GM21529 (cell line): ENCODE results near the gene APPL2.

Experiments used
- ATAC-seq: cut with Tn5 transposase; IDR thresholded peaks from one replicate; pipeline ENCODE4 v1.9.1; 2021; ENCODE audit not compliant: unreplicated experiment

The APPL2 gene, protein sequence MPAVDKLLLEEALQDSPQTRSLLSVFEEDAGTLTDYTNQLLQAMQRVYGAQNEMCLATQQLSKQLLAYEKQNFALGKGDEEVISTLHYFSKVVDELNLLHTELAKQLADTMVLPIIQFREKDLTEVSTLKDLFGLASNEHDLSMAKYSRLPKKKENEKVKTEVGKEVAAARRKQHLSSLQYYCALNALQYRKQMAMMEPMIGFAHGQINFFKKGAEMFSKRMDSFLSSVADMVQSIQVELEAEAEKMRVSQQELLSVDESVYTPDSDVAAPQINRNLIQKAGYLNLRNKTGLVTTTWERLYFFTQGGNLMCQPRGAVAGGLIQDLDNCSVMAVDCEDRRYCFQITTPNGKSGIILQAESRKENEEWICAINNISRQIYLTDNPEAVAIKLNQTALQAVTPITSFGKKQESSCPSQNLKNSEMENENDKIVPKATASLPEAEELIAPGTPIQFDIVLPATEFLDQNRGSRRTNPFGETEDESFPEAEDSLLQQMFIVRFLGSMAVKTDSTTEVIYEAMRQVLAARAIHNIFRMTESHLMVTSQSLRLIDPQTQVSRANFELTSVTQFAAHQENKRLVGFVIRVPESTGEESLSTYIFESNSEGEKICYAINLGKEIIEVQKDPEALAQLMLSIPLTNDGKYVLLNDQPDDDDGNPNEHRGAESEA

DNA sequence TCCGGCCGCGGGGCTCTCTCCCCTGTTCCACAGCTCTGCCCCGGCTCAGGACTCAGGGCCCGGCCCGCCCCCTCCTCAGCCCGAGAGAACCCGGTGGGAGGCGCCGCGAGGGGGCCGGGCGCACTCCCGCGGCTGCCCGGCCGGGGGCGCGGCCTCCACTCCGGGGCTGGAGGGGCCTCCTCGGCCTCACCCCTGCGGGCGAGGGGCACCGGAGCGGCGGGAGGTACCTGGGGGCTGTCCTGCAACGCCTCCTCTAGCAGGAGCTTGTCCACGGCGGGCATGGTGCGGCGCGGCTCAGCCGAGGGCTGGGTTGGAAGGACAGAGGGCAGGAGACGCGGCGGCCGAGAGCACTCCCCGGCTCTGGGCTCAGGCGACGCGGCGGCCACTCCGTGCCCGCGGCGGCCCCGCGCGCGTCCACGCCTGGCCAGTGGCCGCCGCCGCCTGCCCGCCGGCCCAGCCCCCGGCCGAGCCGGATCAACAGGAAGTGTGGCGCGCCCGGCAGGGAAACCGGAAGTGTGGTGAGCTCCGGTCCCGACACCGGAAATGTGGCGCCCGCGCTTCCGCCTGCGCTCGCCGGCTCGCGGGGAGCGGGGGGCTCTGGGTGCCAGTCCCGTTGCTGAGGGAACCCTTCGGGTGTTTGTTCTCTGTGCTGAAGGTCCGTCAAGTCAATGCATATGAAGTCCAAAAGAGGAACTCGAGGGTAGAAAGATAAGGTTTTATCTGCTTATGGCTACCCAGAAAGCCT lies at the start of gene APPL2:
TSS of gene APPL2 (minus strand) at position 443 of the 745 bp plus-strand sequence. CDS start at position 281, 162 bp downstream.
- peak; percentile 87 for ATAC-seq

DNA sequence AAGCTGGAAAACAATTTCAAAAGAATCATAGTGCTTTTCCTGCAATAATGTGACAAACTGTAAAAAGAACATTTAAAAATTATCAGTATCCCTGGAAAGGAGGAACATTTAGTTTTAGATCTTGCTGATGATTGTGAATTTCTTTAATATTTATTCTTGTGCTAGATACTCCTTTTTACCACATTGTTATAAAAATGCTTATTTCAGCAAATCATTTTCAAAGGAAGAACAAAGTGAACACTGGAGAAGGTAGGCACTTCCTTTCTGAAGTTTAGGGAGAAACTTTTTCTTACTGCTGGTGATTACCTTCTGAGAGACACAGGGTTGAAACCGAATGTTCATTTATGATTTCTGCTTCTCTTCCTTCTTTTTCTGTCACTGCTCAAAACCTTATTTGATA lies 49.4 kb upstream of the APPL2 start:
- ATAC-seq: no peak

DNA sequence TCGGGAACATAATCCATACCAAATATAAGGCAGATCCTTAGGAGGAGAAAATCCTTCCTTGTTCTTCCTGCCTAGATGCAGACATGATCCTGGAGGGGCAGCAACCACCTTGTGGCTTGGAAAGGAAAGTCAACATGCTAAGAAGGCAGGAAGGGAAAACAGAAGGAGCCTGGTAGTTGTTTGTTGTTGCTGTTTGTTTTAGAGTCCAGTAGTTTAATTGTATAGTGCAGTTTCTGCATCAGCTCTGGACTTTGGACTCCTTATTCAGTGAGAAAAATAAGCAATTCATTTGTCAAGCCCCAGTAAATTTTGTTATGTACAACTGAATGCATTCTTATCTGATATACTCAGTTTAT lies 45.7 kb upstream of the APPL2 start:
- no peak for ATAC-seq

DNA sequence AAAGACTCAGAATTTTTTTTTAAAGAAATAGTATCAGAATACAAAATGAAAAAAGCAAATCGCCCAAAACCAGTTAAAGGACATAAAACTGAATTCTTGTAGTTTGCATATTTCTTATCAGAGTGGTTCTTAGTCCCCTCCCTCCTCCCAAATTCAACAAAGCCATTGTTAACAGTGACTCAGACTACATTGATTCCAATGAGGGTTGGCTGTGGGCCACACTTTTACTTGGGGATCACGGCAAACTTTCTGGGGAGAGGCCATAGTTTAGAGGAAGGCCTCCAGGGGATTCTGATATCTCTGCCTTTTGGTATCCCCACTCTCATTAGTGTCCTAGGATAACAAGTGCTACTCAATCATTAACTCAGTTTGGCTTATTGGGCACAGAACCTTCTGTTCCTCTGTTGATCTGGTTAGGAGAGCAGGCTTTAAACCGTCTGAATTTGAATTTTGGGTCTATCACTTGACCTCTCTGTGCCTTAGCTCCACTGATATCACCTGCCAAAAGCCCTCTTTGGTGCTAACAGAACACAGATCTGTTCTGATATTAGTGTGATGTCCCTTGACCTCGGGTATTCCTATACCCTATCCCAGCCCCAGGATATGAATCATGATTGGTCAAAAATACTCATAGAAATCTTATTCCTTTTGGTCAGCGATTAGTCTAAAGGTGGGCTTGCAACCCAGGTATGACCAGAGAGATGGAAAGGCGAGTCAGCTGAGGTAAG lies 45.2 kb upstream of the APPL2 start:
- no peak for ATAC-seq

DNA sequence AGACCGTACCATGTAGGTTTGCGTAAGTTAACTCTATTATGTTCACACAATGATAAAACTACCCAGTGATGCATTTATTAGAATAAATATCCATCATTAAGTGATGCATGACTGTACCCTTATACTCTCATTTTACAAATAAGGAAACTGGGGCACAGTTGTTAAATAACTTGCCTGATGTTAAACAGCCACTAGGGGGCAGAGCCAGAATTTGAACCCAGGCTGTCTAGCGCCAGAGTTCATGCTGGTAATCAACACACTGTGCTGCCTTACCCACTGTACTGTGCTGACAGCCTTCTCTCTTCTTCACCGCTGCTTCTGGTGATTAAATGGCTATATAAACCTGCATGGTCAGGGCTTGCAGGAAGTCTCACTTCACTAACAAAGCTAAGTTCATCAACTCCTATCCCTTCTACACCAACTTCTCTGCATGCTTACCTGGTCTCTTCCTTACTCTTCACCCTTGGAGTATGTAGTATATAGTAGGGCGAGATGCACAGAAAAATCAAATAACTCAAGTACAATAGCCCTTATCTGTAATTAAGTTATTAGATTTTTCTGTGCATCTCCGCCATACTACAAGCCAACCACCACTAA lies 43.6 kb upstream of the APPL2 start:
- no peak for ATAC-seq

DNA sequence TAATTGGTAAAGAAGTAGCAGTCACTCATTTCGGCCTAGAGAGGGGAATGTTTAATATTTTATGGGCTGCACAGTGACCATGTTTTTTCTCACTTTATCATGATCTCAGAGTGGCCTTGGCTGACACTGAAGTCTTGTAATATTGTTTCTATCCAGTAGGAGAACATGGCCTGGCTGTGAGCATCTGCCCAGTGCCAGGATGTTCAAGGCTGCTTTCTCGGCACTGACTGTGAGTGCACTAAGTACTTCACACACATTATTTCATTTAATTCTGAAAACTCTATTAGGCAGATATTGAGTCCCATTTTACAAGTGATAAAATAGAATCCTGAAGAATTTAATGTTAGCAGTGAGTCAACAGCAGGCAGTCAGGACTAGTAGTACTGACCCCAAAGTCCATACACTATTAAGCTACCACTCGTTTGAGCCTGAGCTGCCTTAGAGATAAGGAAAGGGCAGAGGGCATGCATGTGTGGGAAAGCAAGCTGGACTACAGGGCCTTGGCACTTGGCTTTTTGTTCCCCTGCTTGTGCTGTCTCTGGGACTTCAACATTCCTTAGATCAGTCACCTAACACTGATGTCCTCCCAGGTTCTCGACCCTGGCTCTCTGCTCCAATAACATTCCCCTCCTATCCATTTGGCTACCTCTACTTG lies 42.2 kb upstream of the APPL2 start:
- ATAC-seq: no peak

DNA sequence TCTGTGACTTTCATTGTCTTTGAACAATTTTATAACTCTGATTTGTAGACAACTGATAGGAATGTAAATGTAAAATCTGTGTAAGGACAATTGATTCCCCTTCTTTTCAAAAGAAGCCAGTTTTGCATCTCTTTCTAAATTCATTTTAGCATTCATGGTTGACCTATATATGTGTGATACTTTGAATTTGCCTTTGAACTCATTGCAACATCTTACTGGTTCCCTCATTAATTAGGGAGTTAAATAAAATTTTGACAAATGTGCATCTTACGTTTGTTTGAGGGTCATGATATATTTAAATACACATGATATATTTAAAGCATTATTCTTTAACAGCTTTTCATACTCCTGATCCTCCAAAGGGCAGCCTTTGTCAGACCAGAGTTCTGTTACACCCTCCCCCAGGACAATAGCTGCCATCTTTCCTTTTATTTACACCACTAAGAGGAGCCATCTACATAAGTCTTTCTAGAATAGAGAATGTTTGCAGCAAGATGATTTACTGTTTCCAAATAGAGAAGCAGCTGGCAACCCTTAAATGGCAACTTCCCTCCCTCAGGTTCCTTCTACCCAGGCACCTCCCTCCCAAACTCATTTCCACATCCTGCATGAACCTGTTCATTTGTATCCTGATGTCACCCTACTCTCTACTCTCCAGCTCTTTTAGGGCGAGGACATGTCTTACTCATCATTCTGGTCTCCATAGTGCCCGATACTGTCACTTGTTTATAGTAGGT lies 40.2 kb upstream of the APPL2 start:
- no peak for ATAC-seq

DNA sequence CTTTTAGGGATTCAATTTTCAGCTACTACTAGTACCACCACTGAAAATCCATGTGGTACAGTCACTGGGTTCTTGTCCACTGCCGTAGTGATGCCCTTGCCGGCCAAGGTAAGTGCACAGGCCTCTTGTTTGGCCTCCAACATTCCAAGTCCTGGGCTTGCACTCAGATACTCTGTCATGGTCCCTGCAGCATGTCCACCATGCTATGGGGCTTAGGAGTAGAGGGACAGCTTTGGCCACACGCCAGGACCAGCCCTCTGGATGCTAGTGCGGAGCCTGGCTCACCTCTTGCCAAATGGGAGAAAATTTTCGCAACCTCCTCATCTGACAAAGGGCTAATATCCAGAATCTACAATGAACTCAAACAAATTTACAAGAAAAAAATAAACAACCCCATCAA lies 38.6 kb upstream of the APPL2 start:
- no peak for ATAC-seq

DNA sequence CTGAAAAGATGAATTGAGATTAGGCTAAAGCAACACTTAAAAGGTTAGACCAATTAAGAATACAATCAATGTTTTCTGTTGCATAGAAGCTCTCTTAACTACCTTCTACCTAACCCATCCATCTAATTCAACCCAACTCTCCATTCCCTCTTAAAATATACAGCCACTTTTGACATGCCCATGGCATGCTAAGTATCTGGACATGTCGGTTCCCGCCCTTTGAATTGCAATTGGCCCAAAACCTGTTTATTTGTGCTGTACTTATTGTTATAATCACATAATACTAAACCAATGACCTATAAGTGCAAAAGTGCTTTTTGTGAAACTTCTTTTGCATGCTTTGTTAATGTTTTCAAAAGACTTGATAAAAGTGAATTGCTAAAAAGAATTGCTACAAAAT lies 37.6 kb upstream of the APPL2 start:
- ATAC-seq: no peak

DNA sequence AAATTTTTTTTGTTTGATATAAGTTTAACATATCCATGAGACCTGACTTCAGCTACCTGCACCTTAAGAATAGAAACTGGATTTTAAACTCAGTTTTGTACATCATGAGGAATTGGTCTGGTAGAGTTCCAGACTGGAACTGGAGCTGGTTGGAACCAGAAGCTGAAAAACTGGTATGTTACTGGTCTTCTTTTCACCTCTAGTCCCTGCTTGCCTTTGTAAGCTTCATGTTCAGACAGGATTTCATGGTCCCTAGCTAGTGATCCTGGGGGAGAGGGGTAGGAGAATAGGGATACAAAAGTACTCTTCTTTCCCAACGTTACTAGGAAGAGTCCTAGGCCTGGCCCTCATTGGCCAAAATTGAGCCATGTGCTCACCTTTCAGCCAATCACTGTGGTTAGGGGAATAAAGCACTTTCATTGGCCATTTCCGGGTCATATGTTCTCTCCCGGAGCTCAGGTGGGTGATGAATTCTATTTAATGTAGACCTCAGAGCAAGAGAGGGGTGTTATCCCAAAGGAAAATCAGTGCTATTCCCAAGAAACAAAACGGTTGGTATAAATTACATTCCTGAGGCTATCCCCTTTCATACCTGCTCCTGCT lies 36.9 kb upstream of the APPL2 start:
- no peak for ATAC-seq

DNA sequence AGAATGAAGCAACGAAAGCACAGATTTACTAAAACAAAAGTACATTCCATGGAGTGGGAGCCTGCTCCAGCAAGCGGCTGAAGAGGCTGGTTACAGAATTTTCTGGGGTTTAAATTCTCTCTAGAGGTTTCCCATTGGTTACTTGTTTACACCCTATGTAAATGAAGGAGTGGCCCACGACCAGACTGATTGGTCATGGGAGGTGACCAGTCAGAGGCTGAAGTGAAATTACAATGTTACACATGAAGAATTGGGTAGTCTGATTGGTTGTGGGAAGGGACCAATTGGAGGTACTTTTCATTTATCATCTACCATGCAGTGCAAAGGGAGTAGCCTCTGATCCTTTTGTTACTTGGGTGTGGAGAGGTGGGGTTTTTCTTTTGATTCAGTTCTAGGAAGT lies 36.2 kb upstream of the APPL2 start:
- ATAC-seq: no peak

DNA sequence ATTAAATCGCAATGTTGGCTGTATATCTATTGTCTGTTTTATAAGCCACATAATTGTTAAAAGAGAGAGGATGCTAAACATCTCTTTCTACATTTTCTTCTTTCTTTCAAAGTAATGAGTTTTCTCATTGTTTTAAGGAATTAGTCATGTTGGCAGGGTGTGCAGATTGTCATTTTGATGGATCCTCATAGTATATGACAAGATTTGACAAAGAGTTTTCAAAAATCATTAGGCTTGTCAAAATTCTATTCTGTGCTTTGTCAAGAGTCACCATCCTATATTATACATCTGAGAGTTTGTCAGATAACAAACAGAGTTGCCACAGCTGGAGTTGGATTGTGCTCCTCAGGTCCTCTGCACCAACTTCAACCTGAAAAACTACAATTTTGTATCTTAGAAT lies 35.4 kb upstream of the APPL2 start:
- no peak for ATAC-seq

DNA sequence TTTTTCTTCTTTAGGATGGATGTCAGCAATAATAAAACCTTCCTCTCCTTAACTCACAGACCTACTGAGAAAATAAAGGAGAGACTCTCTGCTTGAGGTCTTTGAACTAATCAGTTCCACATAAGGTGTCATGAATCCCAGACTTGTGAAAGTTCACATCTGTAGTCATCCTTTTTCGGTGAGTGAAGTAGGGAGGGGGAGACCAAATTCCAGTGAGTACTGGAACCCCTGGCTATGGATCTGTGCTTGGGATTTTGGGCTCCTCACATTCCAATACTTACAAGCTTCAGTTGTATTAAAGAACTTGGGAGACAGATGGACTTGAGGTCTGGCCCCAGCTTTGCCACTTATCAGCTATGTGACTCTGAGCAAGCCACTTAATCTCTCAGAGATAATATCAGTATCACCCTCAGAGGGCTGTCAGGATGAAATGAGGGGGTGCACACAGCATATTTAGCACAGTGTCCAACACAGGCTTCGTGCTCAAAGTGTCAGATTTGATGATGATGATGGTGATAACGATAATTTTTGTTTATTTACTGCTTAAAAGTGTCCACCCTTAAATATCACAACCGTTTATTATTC lies 34.8 kb upstream of the APPL2 start:
- no peak for ATAC-seq

DNA sequence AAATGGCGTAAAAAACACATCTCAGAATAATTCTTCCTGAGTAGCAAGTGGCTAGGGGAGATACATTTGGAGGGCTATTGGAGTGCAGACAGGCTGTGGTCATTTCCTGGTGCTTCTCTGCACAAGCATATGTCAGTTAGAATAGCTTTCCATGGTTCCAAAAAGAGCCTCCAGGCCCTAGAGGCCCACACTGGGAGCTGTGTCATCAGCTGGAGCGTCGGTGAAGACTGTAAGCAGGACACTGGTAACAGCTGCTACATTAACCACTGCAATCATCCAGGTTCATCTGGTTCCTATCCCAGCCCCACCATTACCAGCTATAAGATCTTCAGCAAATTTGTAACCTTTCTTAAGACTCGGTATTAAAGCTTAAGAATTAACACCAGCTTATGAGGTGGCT lies 31.7 kb upstream of the APPL2 start:
- ATAC-seq: no peak

DNA sequence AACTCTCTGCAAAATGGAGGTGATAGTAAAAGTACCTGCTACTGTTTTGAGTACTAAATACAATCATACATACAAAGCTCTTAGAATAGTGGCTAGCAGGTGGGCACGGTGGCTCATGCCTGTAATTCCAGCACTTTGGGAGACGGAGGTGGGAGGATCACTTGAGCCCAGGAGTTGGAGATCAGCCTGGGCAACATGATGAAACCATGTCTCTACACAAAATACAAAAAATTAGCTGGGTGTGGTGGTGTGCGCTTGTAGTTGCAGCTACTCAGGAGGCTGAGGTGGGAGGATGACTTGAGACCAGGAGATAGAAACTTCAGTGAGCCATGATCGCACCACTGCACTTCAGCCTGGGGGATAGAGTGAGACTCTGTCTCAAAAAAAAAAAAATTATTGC lies 28.8 kb upstream of the APPL2 start:
- ATAC-seq: no peak

DNA sequence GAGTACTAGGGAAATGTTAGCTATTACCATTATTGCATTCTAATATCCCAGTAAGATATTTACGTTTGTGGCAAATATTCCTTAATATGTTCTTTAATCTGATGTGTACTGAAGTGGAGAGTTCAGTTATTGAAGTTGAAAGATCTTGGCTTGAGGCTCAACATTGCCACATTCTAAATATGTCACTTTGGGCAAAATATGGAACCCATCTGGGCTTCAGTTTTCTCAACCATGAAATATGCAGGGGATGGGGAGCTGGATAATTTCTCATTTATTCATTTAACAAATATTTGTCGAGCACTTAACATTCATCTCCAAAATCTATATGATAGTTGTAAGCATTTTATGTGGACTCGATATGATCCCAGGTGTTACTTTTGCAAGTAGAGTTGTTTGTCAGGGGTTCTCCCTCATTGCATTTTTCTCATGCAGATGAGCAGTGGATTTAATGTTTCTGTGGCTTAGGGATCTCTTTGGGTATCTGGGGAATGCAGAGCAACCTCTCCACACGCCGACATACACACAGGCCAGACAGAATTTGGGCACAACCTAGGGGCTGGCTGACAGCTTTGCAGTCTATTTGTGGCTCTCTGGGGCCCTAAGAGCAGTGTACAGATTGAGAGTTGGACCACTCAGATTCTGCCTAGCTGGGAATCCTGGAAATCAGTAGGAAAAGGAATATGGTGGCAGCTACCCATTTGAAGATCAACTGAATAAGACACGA lies 26.6 kb upstream of the APPL2 start:
- no peak for ATAC-seq

DNA sequence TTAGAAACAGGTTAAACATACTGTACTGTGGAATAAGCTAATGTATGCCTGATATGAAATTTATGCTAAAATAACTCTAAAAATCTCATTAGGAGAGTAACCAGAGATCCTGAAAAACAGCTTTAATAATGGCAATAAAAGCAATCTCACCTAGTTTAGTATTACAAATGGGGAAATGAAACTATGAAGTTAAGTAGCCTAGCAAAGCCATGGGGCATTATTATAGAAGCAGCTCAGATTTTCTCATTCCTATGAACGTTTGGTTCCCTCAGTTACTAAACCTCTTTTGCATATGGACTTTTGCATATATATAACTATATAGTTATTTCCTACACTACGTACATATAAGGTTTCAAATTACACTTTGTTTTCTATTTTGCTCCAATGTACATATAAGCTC lies 25.0 kb upstream of the APPL2 start:
- no peak for ATAC-seq

DNA sequence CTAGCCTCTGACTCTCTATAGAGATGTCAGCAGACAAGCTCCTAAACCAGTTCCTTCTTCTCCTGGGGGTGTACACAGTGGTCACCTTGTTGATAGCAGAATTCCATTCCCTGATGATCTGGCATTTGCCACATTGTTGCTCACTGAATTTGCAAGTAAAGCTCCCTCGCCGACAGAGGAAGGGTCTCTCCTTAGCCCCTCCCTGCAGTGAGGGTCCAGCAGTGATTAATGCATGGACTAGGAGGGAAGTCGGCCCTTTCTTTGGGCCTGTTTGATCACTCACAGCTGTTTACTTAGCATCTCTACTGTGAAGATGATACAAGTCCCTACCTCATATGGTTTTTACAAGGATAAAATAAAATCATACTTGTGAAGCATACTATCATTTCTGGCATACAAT lies 23.3 kb upstream of the APPL2 start:
- no peak for ATAC-seq
